Esophagus mucosa (tissue), 1 donor: Measurements from ENCODE around the gene ZBTB7C. TPM values are rescaled to one million over a fixed set of nuclear protein-coding genes. Genes with fewer than 3 reads are reported as not detected.

Experiments used
- ATAC-seq: fragments of 200-7000 bp; cut with Tn5 transposase; one replicate; pipeline ENCODE4 v1.9.1; 2020
- total RNA-seq: library from RNA; stranded (reverse); gene quantifications from one replicate; pipeline ENCODE4 v1.2.4, GENCODE V29; 2023
- donor health status: DM: yes; HTN: yes; CAD: no.

The ZBTB7C gene
- total RNA-seq, 1 donor from 2014 or later = 28.8 TPM

DNA sequence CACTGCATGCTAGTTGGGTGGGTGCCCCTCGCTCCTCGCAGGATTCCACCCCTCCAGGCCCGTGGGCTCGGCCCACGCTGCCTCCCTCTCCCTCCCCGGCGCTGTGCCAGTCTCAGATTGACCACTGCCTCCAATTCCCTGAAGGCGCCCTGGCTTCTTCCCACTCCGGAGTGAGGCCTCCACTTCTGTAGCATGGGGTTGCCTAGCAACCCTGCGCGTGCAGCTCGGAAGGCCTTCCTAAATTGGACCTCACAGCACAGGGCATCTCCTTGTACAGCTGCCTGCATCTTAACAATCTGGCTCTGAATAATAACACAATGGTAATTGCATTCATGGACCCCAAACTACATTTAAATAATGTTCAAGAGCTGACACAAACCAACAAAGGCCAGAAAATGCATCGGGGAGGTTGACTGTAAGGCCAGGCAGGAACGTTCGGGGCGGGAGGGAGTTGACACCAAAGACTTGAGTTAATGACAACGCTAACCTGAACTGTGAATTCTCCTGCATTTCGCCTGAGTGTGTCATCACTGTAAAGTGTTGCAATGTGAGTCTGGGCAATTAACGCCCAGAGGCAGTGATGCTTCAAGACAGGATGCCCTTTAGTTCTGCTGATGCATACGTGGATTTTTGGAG is 222.9 kb downstream of the ZBTB7C start:
- ATAC-seq = peak; percentile 54

DNA sequence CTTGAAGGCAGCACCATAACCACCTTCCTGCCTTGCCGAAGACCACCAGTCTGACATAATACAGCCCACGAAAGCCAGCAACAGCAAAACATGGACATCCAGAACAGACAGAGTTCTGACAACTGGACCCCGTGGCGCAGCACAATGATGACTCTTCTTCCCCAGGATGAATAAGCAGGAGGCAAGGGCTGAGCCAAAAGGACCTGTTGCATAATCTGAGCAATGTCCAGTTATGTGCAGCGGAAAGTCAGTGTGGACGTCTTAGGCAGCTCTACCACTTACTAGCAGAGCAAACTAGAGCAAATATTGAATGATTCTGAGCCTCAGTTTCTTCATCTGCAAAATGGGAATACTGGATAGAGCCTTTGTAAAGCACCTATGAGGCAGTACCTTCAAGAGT is 225.1 kb downstream of the ZBTB7C start:
- no peak for ATAC-seq

DNA sequence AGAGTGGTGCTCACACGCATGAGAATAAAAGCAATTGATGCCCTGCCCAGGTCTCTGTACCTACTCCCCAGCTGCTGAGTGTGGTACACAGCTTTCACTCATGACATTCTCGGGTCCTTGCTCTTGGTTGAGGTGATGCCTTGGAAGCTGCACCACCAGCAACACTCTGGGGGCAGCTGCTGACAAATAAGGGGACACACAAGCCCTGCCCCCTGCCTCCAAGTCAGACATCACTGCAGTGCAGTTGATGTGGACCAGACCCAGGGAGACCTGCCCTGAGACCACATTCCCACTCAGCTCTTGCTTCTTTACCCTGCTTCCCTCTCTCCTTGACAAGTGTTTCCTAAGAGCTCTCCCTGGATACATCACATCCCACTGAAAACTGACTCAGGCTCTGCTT is 225.6 kb downstream of the ZBTB7C start:
- no peak for ATAC-seq

DNA sequence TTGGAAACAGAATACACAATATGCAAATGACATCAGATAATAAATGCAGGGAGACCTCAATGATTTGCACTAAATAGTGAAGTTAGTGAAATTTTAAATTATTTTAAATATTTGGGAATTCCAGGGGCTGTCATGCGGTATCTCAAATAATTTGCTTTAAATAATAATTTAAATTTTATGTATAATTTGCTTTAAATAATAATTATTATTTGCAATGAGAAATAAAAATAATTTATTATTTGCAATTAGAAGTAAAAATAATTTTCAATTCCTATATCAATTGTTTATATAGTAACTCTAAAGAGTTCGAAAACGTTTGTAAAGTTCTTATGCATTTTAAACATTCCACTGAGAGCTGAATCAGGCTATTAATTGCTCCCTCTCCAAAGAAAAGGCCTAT is 226.4 kb downstream of the ZBTB7C start:
- ATAC-seq = no peak

DNA sequence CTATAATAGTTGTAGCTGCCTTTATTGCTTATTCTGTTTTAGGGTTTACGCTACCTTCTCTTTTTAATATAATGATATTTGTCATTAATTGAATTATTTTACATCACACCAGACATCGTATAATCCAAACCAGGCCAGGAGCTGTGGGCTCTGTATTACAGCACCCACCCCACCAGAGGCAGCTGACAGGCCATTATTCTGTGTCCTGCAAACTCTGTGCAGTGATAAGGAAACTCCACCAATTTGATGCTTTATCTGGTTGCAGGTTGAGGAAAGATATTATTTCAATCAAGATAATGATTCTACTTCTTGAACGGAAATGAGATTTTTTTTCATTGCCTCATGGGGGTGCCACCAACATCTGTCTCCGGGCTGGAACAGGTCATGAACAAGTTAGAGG is 227.3 kb downstream of the ZBTB7C start:
- no peak for ATAC-seq

DNA sequence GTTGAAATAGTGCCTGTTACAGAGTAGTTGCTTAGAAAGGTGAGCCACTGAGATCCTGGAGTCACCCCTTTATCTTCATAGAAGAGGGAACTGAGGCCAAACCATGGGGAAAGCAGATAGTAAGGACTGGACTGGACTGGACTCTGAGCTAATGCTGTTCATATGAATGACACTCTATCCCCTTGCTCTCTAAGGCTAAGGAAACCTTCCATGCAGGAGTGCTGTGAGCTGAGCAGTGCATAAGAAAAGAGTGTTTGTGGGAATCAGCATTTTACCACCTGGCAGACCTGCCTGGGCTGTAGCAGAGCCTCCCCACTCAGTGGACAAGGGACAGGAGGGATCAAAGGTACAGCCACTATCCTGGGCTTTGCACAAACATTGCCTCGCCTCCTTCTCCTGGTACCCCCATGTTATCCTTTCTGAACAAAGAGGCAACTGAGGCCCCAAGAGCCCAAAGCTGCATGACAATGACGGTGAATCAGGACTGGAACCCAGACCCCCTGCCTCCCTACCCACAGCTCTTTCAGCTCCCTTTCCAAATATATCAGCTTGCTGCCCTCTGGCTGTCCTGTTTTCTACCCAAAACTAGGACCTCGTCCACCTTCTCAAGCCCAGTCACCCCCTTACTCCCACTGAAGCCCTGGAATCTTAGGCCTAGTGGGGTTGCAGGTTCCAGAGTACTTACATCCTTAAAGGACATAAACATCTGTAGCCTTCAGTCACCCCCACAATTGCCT is 227.9 kb downstream of the ZBTB7C start:
- no peak for ATAC-seq

DNA sequence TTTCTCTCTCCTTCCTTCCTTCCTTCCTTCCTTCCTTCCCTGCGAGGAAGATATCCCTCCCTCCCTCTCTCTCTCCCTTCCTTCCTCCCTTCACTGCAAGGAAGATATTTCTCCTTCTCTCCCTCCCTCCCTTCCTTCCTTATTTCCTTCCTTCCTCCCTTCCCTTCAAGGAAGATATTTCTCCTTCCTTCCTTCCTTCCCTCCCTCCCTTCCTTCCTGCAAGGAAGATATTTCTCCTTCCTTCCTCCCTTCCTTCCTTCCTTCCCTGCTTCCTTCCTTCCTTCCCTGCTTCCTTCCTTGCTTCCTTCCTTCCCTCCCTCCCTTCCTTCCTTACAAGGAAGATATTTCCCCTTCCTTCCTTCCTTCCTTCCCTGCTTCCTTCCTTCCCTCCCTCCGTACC is 229.5 kb downstream of the ZBTB7C start:
- ATAC-seq = no peak

DNA sequence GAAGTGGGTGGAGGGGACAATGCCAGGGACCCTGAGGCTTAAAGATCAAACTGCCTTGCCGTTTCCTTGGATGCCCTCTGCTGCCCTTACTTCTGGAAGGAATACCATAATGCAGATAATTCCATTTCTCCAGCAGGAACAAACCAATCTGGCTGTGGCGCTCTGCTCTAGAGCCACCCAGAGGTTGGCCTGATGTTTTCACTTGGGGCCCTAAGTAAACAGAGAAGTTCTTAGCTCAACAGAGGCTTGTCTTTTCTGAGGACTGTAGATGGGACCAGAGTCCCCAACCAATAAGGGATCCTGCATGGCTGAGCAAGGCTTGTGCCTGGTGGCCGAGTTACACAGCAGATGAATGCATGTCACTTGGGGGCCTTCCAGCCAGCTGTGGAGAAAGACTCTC is 230.2 kb downstream of the ZBTB7C start:
- no peak for ATAC-seq

DNA sequence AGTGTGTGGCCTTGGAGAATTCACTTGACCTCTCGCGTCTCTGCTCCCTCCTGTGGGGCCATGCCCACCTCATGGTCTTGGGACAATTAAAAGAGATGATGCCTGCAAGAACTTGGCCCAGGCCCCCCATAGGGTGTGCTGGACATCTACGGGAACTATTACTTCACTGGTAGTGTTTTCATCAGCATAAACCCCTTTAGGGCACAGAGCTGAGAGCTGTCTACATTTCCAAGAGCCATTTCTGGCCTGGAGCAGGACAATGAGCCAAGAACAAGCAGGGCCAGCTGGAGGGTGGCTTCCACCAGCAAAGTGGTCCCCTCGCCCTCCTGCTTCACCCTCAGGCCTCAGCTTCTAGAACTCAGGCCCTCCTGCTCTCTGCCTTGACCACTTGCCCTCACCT is 232.3 kb downstream of the ZBTB7C start:
- no peak for ATAC-seq

DNA sequence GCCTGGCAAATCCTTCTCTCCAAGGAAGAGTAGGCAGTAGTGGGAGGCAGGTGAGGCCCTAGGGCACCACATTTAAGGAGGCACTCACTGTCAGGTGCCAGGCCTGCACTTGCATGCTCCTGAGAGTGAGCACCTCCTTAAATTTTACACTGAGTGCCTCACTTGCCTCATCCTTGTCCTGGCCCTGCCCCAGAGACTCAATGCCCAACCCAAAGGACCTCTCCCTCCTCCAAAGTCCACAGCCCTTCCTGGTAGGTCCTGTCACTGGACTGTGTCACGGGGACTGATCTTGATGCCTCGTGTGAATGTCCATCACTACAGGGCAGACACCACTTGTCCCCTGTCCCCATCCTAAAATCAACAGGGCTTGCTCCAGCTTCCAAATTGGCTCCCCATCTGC is 235.6 kb downstream of the ZBTB7C start:
- ATAC-seq = peak; percentile 71

DNA sequence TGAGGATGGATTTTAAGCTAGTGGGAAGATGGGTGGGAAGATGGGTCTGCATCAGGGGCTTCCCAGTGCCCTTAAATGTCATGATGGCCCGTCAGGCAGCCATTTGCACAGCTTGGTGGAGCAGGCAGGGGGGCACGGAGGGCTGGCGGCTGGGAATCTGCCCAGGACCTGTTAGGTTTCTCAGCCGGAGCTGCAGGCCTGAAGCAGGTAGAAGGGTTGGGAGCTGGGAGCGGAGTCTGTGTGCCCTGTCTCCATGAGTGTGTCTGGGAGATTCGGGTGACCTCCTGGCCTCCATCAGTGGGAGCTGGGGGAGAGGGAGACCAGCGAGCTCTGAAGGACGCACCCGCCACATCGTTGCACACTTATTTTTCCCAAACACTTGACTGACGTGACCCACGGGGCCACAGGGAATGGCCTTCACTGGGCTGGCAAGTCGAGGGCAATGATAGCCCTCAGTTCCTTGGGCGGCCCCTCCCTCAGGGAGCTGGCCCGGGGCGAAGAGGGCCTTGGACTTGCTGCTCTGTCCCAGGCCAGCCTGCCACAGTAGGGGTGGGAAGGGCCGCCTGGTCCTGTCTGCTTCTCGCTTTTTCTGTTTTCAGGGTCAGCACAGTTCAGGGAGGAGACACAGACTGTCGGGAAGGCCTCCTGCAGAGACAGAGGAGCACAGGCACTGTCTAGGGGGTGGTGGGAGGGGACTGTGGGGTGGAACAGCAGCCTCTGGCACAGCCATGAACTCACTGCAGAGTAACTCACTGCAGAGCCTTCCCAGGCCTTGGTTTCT is 236.8 kb downstream of the ZBTB7C start:
- no peak for ATAC-seq

DNA sequence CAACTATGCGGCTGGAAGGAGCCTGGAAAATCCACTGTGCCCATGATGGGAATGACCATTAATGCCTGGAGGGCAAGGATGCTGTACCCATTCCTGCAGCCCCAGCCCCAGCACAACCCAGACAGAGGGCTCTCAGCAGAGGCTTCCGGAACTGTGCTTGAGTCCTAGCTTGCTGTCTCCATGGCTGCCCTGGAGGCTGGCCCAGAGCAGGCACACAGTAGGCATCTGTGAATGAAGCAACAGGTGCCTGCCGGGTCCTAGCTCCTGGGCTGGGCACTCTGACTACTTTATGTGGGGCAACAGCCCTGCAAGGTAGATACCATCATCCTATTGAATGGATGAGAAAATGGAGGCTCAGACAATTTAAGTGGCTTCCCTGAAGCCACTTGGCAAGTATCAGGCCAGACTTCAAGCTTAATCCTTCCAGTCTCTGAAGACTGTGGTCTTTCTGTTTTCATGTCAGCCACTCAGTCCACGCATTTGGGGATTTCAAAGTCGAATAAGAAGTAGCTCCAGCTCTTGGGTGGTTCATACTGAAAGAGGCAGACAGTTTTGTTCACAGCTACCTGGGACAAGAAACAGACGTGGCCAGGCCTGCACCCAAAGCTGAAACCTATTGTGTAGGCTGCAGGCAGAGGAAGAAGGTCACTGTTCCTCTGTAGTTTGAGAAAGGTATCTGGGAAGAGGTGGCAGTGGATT is 237.5 kb downstream of the ZBTB7C start:
- no peak for ATAC-seq

DNA sequence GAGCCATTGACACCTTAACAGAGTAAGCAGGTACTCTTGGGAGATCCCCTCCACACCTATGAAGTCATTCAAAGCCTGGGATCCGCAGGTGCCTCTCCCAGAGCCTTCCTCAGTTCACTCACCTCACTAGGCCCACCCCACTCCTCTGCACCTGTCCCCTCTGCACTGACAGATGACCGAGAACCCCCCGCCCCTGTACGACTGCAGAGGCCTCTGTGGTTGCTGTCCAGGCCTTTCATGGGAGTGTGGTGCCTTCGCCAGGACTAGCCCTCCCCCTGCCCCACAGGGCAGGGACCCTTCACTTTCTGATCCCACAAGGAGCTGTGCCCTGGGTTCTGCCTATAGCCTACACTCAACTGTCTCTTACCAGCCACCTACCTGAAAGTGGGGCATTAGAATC is 238.5 kb downstream of the ZBTB7C start:
- ATAC-seq = no peak

DNA sequence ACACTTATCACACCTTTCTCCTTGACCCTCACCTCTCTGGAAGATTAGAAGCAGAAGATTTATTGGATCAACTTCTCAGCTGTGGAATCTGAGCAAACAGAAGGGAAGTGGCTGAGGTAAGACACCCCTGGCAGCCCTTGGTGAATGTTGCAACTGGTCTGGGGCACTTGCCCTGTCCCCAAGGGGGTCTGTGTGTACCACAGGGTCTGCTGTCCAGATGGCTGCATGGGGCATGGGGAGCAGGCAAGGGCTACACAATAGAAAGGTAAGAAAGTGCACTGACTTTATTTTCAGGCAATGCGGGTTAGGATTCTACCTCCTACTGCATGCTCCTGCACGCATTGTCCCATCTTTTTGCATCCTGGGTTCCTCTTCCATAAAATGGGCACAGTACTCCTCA is 240.3 kb downstream of the ZBTB7C start:
- no peak for ATAC-seq

DNA sequence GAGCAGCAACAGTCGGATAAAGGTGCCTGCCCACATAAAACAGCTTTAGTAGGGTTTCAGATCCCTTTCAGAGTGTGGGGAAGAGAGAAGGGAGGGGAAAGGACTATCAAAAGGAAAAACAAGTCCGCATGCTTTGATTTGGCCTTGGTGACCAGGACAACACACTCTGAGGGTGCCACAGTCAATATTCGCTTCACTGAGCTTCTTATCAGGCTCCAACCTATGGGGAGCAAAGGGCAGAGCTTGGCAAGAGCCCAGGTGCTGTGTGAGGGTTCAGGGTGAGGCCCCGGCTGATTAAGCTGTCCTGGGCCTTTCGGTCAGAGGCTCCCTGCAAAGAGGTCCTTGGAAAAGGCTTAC is 241.3 kb downstream of the ZBTB7C start:
- ATAC-seq = no peak

DNA sequence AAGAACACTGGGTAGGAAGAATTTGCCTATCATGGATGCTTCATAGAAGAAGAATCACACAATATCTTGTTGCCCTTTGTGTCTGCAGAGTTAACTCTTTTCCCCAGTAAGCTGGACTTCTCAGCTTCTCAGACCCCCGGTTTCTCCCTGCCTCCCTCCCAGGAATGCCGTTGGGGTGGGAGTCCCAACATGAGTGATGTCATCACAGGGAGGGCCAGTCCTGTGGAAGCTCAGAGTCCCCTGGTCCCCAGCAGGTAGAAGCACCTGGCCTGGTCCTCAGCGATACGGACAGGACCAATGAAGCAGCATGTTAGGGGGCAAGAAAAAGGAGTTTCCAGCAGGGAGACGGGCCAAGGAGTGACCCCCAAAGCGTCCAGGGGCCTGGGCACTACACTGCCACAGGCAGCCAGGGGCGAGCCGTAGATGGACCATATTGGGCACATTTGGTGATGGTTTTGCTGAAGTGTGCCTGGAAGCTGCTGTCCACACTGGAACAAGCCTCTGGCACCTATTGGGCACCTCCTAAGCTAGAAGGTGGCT is 242.8 kb downstream of the ZBTB7C start:
- no peak for ATAC-seq

DNA sequence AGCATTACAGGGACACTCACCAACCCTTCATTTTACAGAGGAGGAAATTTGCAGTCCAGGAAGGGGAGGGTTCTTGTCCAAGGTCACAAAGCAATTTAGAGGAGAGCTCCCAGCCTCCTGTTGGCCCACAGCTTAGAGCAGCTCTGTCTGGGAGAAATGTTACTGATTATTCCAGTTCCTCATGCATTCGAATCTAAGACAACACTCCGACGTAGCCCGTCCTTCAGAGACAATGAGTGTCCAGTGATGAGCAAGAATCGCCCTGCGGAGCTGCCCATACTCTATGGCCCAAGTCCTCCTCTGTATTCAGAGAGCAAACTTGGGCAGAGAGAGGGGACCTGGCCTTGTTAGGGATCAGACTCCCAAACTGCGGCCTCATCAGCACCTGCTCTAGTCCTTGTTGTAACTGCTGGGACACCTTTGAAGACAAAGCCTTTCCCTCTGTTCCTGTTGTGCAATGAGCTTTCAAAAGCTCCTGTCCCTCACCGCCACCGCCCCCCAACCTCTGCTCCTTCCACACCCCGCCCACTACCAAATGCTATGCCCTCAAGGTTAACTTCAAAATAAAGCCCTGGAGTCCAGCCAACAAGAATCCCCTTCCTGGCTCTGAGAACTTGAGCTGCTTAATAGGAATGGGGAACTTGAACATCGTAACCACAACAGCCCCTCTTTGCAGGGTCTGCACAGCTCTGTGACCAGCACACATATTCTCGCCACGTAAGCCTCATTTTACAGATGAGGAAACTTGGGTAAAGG is 243.9 kb downstream of the ZBTB7C start:
- no peak for ATAC-seq

DNA sequence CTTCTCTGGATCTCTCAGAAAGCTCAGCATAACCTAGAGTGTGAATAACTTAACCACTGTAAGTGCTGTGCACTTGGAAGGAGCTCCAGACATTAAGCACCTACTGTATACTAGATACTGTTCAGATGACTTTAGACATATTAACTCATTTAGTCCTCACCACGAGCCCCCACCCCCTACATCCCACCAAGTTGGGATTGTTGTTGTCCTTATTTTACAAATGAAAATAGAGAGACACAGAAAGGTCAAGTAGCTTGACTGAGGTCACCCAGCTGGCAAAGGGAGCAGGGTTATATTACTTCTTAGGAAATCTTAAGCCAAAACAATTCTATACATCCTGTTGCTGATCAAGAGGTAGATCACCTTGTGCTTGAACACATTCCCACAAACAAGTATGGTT is 244.5 kb downstream of the ZBTB7C start:
- ATAC-seq = no peak

DNA sequence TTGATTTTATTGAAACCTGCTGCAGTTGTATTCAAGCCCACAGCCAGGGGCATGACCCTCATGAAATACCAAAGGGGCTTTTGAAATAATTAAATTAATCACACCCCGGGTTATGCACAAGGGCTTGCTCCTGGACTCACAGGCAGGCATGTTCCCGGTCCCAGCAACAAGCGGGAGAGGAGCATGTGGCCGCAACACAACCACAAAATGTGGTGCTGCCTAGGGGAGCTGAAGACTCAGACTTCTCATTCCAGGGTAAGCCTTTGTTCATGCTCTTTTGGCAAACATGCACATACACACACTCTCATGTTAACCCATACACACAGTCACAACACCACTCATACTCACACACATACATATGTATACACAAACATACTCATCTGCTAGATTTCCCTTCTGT is 245.1 kb downstream of the ZBTB7C start:
- no peak for ATAC-seq

DNA sequence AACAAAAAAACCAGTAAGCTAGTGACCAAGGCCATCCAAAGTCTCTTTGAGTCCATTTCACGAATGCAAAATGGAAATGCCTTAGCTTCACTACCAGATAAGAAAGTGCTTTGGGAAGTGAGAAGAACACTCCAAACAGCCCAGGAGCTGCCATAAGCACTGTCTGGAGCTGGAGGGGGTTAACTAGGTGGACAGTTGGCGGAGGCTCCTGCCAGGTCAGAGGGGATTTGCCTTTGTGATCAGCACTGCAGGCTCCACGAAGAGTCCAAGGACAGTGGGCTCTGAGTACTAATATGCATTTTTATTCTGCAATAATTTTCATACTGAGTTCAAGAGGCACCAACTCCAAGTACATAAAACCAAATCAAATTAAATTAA is 245.5 kb downstream of the ZBTB7C start:
- ATAC-seq = no peak

DNA sequence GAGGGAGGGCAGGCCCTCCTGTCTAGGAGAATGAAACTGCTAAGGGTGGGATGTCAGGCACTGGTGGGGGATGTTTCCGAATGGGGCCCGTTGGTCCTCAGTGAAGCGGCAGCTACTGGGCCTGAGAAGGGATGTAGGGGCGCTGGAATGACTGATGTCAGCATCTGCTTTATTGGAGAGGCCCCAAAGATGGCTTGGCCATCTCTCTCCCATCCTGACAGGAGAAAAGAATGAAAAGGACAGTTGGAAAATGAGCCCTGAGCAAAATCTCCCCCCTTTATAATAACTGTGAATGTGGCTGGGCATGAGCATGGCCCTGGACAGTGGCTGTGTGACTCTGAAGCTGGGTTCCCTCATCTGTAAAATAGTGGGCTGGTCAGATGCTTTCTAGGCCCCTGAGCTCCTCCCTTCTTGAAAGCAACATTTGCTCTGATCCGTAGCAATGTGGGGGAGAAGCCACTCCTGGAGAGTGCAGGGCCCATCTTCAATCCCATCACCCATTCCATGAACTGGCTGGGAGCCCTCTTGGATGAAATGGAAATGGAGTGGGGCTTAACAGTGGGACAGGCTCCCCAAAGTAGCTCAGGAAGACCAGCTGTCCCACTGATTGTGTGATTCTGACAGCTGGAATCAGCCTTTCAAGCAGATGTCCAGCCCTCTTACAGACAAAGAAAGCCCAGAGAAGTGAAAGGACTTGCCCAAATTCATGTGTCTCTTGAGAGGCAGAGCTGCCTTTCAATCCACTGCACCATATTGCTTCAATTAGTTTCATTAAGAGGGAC is 246.0 kb downstream of the ZBTB7C start:
- ATAC-seq = no peak
